ENCODE results near the gene CCDC69.

CCDC69 gene

GRCh38 chr5:151138114-151138513 is 85.8 kb downstream of the CCDC69 start:
- no peak for DNase-seq

- DNase-seq, result no peak
These were observed 86.6 kb downstream of the CCDC69 start for GRCh38 chr5:151137067-151137825.

- DNase-seq, result no peak
These were observed 89.7 kb downstream of the CCDC69 start for GRCh38 chr5:151134228-151134627.

- DNase-seq, result no peak
These were observed 90.9 kb downstream of the CCDC69 start for GRCh38 chr5:151132963-151133362.

Measured in CD4-positive, alpha-beta T cell treated with Interleukin-21 for 1 hour (primary cell).